GM12872 (cell line): ENCODE measurements around the gene RNH1.

Experiments
- TF ChIP-seq, protein P1 (sequence below): IDR thresholded peaks from 3 replicates; pipeline ENCODE4 v1.5.1; 2011; ENCODE audit warnings: low read depth, mild to moderate bottlenecking, low read length, moderate library complexity; ENCODE audit not compliant: insufficient read depth

The RNH1 gene

DNA sequence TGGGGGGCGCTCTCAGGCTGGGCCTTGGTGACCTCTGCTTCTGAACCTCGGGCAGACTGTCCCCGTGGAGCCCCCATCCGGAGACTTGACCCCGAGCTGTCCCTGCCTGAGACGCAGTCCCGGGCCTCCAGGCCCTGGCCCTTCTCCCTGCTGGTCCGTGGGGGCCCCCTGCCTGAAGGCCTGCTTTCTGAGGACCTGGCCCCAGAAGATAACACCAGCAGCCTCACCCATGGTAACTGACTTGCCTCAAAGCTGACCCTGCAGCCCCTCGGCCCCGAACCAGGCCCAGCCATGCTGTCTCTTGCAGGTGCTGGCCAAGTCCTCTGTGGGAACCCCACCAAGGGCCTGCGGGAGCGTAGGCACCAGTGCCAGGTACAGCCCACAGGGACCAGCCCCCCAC is 44.6 kb upstream of the RNH1 start:
- TF ChIP-seq, protein P1, sequence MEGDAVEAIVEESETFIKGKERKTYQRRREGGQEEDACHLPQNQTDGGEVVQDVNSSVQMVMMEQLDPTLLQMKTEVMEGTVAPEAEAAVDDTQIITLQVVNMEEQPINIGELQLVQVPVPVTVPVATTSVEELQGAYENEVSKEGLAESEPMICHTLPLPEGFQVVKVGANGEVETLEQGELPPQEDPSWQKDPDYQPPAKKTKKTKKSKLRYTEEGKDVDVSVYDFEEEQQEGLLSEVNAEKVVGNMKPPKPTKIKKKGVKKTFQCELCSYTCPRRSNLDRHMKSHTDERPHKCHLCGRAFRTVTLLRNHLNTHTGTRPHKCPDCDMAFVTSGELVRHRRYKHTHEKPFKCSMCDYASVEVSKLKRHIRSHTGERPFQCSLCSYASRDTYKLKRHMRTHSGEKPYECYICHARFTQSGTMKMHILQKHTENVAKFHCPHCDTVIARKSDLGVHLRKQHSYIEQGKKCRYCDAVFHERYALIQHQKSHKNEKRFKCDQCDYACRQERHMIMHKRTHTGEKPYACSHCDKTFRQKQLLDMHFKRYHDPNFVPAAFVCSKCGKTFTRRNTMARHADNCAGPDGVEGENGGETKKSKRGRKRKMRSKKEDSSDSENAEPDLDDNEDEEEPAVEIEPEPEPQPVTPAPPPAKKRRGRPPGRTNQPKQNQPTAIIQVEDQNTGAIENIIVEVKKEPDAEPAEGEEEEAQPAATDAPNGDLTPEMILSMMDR = no peak

GRCh38 chr11:551131-551530 is 44.1 kb upstream of the RNH1 start:
- TF ChIP-seq, protein P1 = no peak

DNA sequence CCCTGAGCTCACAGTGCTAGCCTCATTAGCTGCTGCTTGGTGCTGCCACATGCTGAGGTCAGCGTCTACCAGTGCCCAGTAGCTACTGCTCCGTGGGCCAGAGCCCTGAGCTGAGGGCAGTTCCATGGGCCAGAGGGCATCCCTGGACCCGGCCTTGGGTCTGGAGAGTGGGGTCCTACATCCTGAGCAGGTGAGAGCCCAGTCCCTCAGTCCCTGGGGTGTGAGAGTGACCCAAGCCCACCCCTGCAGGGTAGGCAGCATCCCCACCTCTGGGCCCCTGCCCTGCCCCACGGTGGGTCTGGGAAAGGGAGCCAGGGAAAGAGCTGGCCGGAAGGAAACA is 43.7 kb upstream of the RNH1 start:
- TF ChIP-seq, protein P1 = no peak

- TF ChIP-seq, protein P1 = no peak
Measured at GRCh38 chr11:550021-550745, 43.1 kb upstream of the RNH1 start.

DNA sequence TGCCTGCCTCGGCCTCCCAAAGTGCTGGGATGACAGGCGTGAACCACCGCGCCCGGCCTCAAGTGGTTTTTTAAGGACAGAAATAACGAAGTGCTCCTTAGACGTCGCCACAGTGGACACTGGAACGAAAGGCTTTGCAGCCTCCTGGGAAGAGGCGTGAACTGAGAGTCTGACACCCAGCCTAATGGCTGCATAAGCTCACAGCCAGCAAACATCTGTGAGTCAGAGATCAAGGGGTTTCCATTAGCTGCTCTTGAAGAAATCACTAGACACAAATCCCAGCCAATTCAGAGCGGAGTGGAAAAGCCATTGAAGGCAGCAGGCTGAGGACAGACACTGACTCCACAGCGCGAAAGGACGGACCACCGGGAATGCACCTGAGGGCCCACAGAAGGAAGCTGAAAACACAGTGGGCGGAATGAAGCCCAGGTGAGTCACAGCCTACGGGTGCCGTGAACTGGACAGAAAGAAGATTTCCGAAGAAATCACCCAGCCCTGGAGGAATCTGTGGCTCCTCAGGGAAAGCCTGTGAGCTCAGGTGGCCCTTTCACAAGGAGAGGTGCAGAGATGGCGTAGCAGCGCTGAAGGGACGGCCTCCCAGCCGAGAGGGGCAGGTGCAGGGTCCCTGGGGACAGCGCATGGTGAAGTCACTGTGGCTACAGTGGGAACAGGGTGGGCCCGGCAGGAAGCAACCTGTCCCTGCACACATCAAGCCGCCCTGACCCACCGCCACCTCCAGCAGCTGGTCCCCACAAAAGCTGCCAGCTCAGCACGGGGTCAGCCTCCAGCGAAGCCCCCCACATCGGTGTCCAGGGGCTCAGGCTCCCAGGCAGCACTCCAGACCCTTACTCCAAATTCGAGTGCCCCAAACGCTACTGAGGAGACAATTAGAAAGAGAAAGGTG is 41.9 kb upstream of the RNH1 start:
- TF ChIP-seq, protein P1 = no peak

DNA sequence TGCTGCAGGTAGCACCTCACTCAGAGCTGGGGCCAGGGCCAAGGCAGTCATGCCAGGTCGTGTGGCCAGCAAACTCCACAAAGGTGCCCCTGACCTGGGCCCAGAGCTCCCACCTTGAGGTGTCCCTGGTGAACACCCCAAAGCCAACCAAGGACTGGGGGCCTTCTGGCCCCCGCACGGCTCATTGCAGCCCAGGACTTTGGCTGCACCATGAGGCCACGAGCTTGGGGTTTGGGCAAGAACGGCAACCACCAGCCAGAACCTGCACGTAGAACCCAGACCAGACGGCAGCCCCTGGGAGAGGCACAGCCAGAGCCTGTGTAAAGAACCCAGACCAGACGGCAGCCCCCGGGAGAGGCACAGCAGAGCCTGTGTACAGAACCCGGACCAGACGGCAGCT is 38.1 kb upstream of the RNH1 start:
- TF ChIP-seq, protein P1 = no peak

DNA sequence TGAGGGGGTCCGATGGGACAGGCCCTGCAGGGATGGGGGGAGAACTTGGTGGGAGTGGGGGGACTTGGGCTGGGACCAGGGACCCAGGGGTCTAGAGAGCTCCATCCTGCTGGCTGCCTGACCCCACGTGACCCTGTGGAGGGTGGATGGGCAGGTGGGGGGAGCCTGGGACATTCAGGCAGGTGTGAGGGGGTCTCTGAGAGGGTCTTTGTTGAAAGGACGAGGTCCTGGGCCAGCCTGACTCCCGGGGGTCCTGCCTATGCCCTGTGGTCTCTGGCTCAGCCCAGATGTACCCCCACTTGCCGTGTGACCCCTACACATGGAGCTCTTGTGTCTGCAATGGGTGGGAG is 37.8 kb upstream of the RNH1 start:
- TF ChIP-seq, protein P1 = no peak
